ENCODE data around the gene DZIP1.

DNA sequence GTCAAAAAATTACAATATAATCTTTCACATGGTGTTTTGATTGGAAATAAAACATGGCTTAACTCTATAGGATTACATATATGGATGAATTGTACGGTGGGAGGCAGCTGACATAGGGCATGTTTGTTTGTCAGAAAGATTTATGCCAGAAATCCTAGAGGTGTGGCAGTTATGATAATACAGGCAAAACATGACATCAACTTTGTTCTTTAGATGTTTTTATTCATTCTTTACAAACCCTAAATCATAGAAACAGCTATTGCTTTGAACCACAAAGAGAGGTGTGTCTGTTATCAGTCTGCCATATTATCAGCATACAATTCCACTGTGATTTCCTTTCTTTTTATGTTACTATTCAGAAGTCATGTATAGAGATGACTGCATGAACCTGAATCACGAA, 100.2 kb downstream of the DZIP1 start:
- TF ChIP-seq, protein P1, sequence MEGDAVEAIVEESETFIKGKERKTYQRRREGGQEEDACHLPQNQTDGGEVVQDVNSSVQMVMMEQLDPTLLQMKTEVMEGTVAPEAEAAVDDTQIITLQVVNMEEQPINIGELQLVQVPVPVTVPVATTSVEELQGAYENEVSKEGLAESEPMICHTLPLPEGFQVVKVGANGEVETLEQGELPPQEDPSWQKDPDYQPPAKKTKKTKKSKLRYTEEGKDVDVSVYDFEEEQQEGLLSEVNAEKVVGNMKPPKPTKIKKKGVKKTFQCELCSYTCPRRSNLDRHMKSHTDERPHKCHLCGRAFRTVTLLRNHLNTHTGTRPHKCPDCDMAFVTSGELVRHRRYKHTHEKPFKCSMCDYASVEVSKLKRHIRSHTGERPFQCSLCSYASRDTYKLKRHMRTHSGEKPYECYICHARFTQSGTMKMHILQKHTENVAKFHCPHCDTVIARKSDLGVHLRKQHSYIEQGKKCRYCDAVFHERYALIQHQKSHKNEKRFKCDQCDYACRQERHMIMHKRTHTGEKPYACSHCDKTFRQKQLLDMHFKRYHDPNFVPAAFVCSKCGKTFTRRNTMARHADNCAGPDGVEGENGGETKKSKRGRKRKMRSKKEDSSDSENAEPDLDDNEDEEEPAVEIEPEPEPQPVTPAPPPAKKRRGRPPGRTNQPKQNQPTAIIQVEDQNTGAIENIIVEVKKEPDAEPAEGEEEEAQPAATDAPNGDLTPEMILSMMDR (IDR thresholded peaks at IDR 0.05; ENCODE audit: insufficient read depth, low read length, poor library complexity, severe bottlenecking) = no peak
- TF ChIP-seq EZH2phosphoT487 (conservative IDR thresholded peaks at IDR 0.05; ENCODE audit: low read length) = no peak

All from SU-DHL-6 (cell line).